Subcutaneous adipose tissue (tissue), 4 donors: ENCODE measurements around the gene DHX58. TPM values are rescaled to one million over a fixed set of nuclear protein-coding genes. Genes with fewer than 3 reads are reported as not detected.

Source experiments
- CTCF ChIP-seq: fragments of 450-650 bp; IDR thresholded peaks from one replicate; pipeline ENCODE4 v1.5.1; 2016; ENCODE audit warnings: low read depth, mild to moderate bottlenecking, control low read depth, antibody characterized with exemption, moderate library complexity
- total RNA-seq, 4 donors: library from RNA; depleted of rRNA; stranded (reverse); fragments of >200 nt; gene quantifications; one replicate each; pipeline ENCODE4 v1.1.0, GENCODE V29; 2016

DHX58 gene
- total RNA-seq: 10 to 100 TPM in 3 of 4 donors, 1 to 10 TPM in 1; 4.7 to 17.1 (median 13.5) TPM

- TF ChIP-seq CTCF: no peak
These were observed at the start of gene DHX58 for GRCh38 chr17:42112552-42113176. Gene DHX58 (minus strand): TSS chr17:42112714. CDS start chr17:42111892, 822 bp downstream.

- TF ChIP-seq CTCF: no peak
These were observed 48.0 kb upstream of the DHX58 start for GRCh38 chr17:42160531-42160910.

GRCh38 chr17:42159796-42160530 is 47.4 kb upstream of the DHX58 start:
- TF ChIP-seq CTCF: no peak

GRCh38 chr17:42155614-42156045 is 43.1 kb upstream of the DHX58 start:
- TF ChIP-seq CTCF: no peak

GRCh38 chr17:42153919-42154742 is 41.6 kb upstream of the DHX58 start:
- TF ChIP-seq CTCF: no peak

- no peak for TF ChIP-seq CTCF
These were observed 34.5 kb upstream of the DHX58 start for GRCh38 chr17:42146911-42147607.
